ENCODE measurements around the gene AKAP9.
"Not testable (repeated sequence)": the region's sequence is repeated elsewhere in the genome, so short reads cannot be mapped to it uniquely, and the experiment has no call there.

Gene AKAP9

GRCh38 chr7:91944970-91945369 lies 4.3 kb downstream of the AKAP9 start:
- not testable (repeated sequence) for H3K27me3 ChIP-seq (replicated peaks in 2 of 5; ENCODE audit: control insufficient read depth in 4 of 5, insufficient read depth in 5 of 5, low read length in 4 of 5); H3K9me3 ChIP-seq (ENCODE audit: control extremely low read depth in 1 of 5, control insufficient read depth in 4 of 5, insufficient read depth in 2 of 5, low read depth in 1 of 5, low read length in 4 of 5); H3K4me3 ChIP-seq (ENCODE audit: control insufficient read depth in 1 of 7, extremely low read depth in 1 of 7, insufficient read depth in 4 of 7, low read depth in 2 of 7, low read length in 6 of 7); DNase-seq; H3K27ac ChIP-seq (ENCODE audit: insufficient read depth in 1 of 2, low read depth in 1 of 2, low read length in 2 of 2, poor library complexity in 1 of 2, severe bottlenecking in 2 of 2); H3K36me3 ChIP-seq (ENCODE audit: control insufficient read depth in 4 of 4, insufficient read depth in 4 of 4, low read length in 3 of 4)
- WGBS (ENCODE audit: insufficient coverage), result no CpG with 5 or more reads among the region's 5 CpGs
- ChIA-PET CTCF (interaction anchor here (2.3 kb wide), 1 partner anchor 13 kb away, joined by 8 read pairs; no protein-coding TSS in a partner anchor), POLR2A (interaction anchor here (0.6 kb wide), 1 partner anchor 419 kb away, joined by 8 read pairs; no protein-coding TSS in a partner anchor)
- H3K4me1 ChIP-seq (ENCODE audit: control extremely low read depth in 1 of 4, control insufficient read depth in 4 of 4, insufficient read depth in 4 of 4, low read length in 3 of 4), result peaks cover 11 to 30% (median 23%) of the 10 kb centered on the region in 4 experiments

- peak in 2 of 3 donors; percentile 53 to 56 for DNase-seq
- POLR2A ChIA-PET, result interaction anchor here (0.6 kb wide), 1 partner anchor 418 kb away, joined by 8 read pairs; no protein-coding TSS in a partner anchor
- Histone ChIP-seq H3K4me3 (ENCODE audit: control insufficient read depth in 1 of 7, extremely low read depth in 1 of 7, insufficient read depth in 4 of 7, low read depth in 2 of 7, low read length in 6 of 7) (no peak overlapping the region), H3K36me3 (ENCODE audit: control insufficient read depth in 4 of 4, insufficient read depth in 4 of 4, low read length in 3 of 4) (no peaks in the 10 kb centered on the region), H3K27ac (ENCODE audit: insufficient read depth in 1 of 2, low read depth in 1 of 2, low read length in 2 of 2, poor library complexity in 1 of 2, severe bottlenecking in 2 of 2) (no peak overlapping the region), H3K9me3 (ENCODE audit: control extremely low read depth in 1 of 5, control insufficient read depth in 4 of 5, insufficient read depth in 2 of 5, low read depth in 1 of 5, low read length in 4 of 5) (no peaks in the 10 kb centered on the region), H3K4me1 (ENCODE audit: control extremely low read depth in 1 of 4, control insufficient read depth in 4 of 4, insufficient read depth in 4 of 4, low read length in 3 of 4) (peaks cover 11 to 27% (median 22%) of the 10 kb centered on the region in 4 experiments), H3K27me3 (replicated peaks in 2 of 5; ENCODE audit: control insufficient read depth in 4 of 5, insufficient read depth in 5 of 5, low read length in 4 of 5) (no peaks in the 10 kb centered on the region)
- WGBS (ENCODE audit: insufficient coverage), result no CpG with 5 or more reads among the region's 2 CpGs
- CTCF ChIA-PET, result interaction anchor here (2.3 kb wide), 1 partner anchor 12 kb away, joined by 8 read pairs; no protein-coding TSS in a partner anchor
These were observed 4.8 kb downstream of the AKAP9 start for GRCh38 chr7:91945476-91945875.

- peaks cover 10 to 23% (median 21%) of the 10 kb centered on the region in 4 experiments for H3K4me1 ChIP-seq (ENCODE audit: control extremely low read depth in 1 of 4, control insufficient read depth in 4 of 4, insufficient read depth in 4 of 4, low read length in 3 of 4)
- H3K36me3 ChIP-seq (ENCODE audit: control insufficient read depth in 4 of 4, insufficient read depth in 4 of 4, low read length in 3 of 4), result no peaks in the 10 kb centered on the region
- H3K27me3 ChIP-seq (replicated peaks in 2 of 5; ENCODE audit: control insufficient read depth in 4 of 5, insufficient read depth in 5 of 5, low read length in 4 of 5), result no peaks in the 10 kb centered on the region
- H3K27ac ChIP-seq (ENCODE audit: insufficient read depth in 1 of 2, low read depth in 1 of 2, low read length in 2 of 2, poor library complexity in 1 of 2, severe bottlenecking in 2 of 2), result no peak overlapping the region
- whole genome bisulfite sequencing (ENCODE audit: insufficient coverage), result no CpG with 5 or more reads among the region's 3 CpGs
- H3K9me3 ChIP-seq (ENCODE audit: control extremely low read depth in 1 of 5, control insufficient read depth in 4 of 5, insufficient read depth in 2 of 5, low read depth in 1 of 5, low read length in 4 of 5), result no peaks in the 10 kb centered on the region
- H3K4me3 ChIP-seq (ENCODE audit: control insufficient read depth in 1 of 7, extremely low read depth in 1 of 7, insufficient read depth in 4 of 7, low read depth in 2 of 7, low read length in 6 of 7), result peak overlapping the region in 2 of 7 experiments; percentile 14 to 33
- peak; percentile 20 to 68 (median 53) for DNase-seq
- ChIA-PET POLR2A (no interaction called here), CTCF (interaction anchor here (0.6 to 2.3 kb wide), 3 partner anchors 11 to 577 kb away, joined by 3 to 8 read pairs (median 3); no protein-coding TSS in a partner anchor)
These were observed 5.9 kb downstream of the AKAP9 start for GRCh38 chr7:91946549-91946948.

- DNase-seq, result no peak
- WGBS (ENCODE audit: insufficient coverage), result no CpG with 5 or more reads among the region's 1 CpG
- no peaks in the 10 kb centered on the region for H3K27me3 ChIP-seq (replicated peaks in 2 of 5; ENCODE audit: control insufficient read depth in 4 of 5, insufficient read depth in 5 of 5, low read length in 4 of 5)
- CTCF ChIA-PET, result no interaction called here
- H3K9me3 ChIP-seq (ENCODE audit: control extremely low read depth in 1 of 5, control insufficient read depth in 4 of 5, insufficient read depth in 2 of 5, low read depth in 1 of 5, low read length in 4 of 5), result no peaks in the 10 kb centered on the region
- no peak overlapping the region for H3K4me3 ChIP-seq (ENCODE audit: control insufficient read depth in 1 of 7, extremely low read depth in 1 of 7, insufficient read depth in 4 of 7, low read depth in 2 of 7, low read length in 6 of 7)
- H3K4me1 ChIP-seq (ENCODE audit: control extremely low read depth in 1 of 4, control insufficient read depth in 4 of 4, insufficient read depth in 4 of 4, low read length in 3 of 4), result peaks cover 0 to 13% (median 10%) of the 10 kb centered on the region in 4 experiments
- H3K27ac ChIP-seq (ENCODE audit: insufficient read depth in 1 of 2, low read depth in 1 of 2, low read length in 2 of 2, poor library complexity in 1 of 2, severe bottlenecking in 2 of 2), result no peak overlapping the region
- POLR2A ChIA-PET, result no interaction called here
- peaks cover 0 to 3% (median 0%) of the 10 kb centered on the region in 4 experiments for H3K36me3 ChIP-seq (ENCODE audit: control insufficient read depth in 4 of 4, insufficient read depth in 4 of 4, low read length in 3 of 4)
These were observed 7.3 kb downstream of the AKAP9 start for GRCh38 chr7:91947948-91948347.

DNA sequence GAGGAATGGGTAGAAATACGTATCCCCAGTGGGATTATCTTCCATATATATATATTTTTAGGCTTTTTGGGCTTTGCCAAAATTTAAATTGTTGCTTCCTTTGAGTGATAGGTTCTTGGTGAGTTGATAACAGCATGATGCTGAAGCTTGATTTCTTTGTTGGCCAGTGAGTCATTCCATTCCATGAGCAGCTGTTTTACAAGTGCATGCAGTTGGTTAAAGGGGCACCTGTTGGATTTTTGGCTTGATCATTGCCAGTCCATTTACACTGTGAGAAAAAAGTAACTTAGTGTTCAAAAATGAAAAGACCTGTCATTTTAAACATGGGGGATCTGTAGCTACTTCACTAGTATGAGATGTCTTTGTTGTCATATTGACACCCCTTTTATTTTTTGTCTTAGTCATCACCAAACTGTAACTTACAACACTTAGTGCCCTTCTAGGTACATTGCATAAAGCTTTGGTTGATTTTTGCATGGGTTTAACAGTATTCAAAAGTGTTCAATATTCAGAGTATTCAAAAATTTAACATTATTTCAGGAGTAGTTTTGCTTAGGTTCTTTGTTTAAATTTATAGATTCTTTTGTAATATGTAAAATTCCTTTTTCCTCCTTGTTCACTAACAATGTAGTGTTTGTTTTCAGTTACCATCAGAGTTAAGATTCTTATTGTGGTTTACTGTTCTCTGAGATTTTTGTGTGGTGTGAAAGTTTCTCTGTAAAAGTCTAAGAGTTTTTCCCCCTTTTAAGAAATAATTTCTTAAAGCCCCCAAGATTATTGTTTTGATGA lies 8.8 kb downstream of the AKAP9 start:
- peaks cover 0 to 3% (median 0%) of the 10 kb centered on the region in 4 experiments for H3K36me3 ChIP-seq (ENCODE audit: control insufficient read depth in 4 of 4, insufficient read depth in 4 of 4, low read length in 3 of 4)
- H3K27ac ChIP-seq (ENCODE audit: insufficient read depth in 1 of 2, low read depth in 1 of 2, low read length in 2 of 2, poor library complexity in 1 of 2, severe bottlenecking in 2 of 2), result no peak overlapping the region
- CTCF ChIA-PET, result no interaction called here
- H3K9me3 ChIP-seq (ENCODE audit: control extremely low read depth in 1 of 5, control insufficient read depth in 4 of 5, insufficient read depth in 2 of 5, low read depth in 1 of 5, low read length in 4 of 5), result no peaks in the 10 kb centered on the region
- H3K4me3 ChIP-seq (ENCODE audit: control insufficient read depth in 1 of 7, extremely low read depth in 1 of 7, insufficient read depth in 4 of 7, low read depth in 2 of 7, low read length in 6 of 7), result no peak overlapping the region
- WGBS (ENCODE audit: insufficient coverage), result no CpG with 5 or more reads among the region's 1 CpG
- peak in 2 of 3 donors; percentile 28 to 57 for DNase-seq
- H3K4me1 ChIP-seq (ENCODE audit: control extremely low read depth in 1 of 4, control insufficient read depth in 4 of 4, insufficient read depth in 4 of 4, low read length in 3 of 4), result peaks cover 0 to 13% (median 9%) of the 10 kb centered on the region in 4 experiments
- H3K27me3 ChIP-seq (replicated peaks in 2 of 5; ENCODE audit: control insufficient read depth in 4 of 5, insufficient read depth in 5 of 5, low read length in 4 of 5), result no peaks in the 10 kb centered on the region
- POLR2A ChIA-PET, result no interaction called here

DNA sequence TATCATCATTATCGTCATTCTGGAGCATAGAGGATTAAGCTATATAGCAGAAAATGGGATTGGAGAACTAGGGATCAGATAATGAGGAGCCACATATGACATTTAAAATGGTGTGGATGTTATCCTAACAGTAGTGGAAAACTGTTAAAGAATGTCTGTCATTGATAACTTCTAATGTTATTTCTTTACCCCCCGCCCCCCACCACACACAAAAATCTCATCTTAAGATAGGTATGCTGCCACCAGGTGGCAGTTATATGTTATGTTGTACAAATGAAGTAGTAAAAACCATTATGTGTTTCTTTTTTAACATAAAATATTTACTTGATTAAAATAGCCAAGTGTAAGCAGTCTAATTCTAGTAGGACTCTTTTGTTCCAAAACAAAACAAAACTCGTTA lies 13.0 kb downstream of the AKAP9 start:
- H3K27ac ChIP-seq (ENCODE audit: insufficient read depth in 1 of 2, low read depth in 1 of 2, low read length in 2 of 2, poor library complexity in 1 of 2, severe bottlenecking in 2 of 2), result no peak overlapping the region
- peaks cover 0 to 3% (median 0%) of the 10 kb centered on the region in 5 experiments for H3K9me3 ChIP-seq (ENCODE audit: control extremely low read depth in 1 of 5, control insufficient read depth in 4 of 5, insufficient read depth in 2 of 5, low read depth in 1 of 5, low read length in 4 of 5)
- no peak overlapping the region for H3K4me3 ChIP-seq (ENCODE audit: control insufficient read depth in 1 of 7, extremely low read depth in 1 of 7, insufficient read depth in 4 of 7, low read depth in 2 of 7, low read length in 6 of 7)
- peak in 2 of 3 donors; percentile 18 to 28 for DNase-seq
- no peaks in the 10 kb centered on the region for H3K27me3 ChIP-seq (replicated peaks in 2 of 5; ENCODE audit: control insufficient read depth in 4 of 5, insufficient read depth in 5 of 5, low read length in 4 of 5)
- H3K36me3 ChIP-seq (ENCODE audit: control insufficient read depth in 4 of 4, insufficient read depth in 4 of 4, low read length in 3 of 4), result peaks cover 0 to 7% (median 5%) of the 10 kb centered on the region in 4 experiments
- H3K4me1 ChIP-seq (ENCODE audit: control extremely low read depth in 1 of 4, control insufficient read depth in 4 of 4, insufficient read depth in 4 of 4, low read length in 3 of 4), result peaks cover 0 to 3% (median 0%) of the 10 kb centered on the region in 4 experiments
- ChIA-PET CTCF (no interaction called here), POLR2A (interaction anchor here (0.7 kb wide), 1 partner anchor 62 kb away, joined by 3 read pairs; no protein-coding TSS in a partner anchor)
- WGBS (ENCODE audit: insufficient coverage), result no CpG with 5 or more reads among the region's 3 CpGs

- DNase-seq; H3K27ac ChIP-seq (ENCODE audit: insufficient read depth in 1 of 2, low read depth in 1 of 2, low read length in 2 of 2, poor library complexity in 1 of 2, severe bottlenecking in 2 of 2); H3K4me3 ChIP-seq (ENCODE audit: control insufficient read depth in 1 of 7, extremely low read depth in 1 of 7, insufficient read depth in 4 of 7, low read depth in 2 of 7, low read length in 6 of 7); H3K4me1 ChIP-seq (ENCODE audit: control extremely low read depth in 1 of 4, control insufficient read depth in 4 of 4, insufficient read depth in 4 of 4, low read length in 3 of 4); H3K9me3 ChIP-seq (ENCODE audit: control extremely low read depth in 1 of 5, control insufficient read depth in 4 of 5, insufficient read depth in 2 of 5, low read depth in 1 of 5, low read length in 4 of 5); POLR2A ChIA-PET; H3K36me3 ChIP-seq (ENCODE audit: control insufficient read depth in 4 of 4, insufficient read depth in 4 of 4, low read length in 3 of 4); H3K27me3 ChIP-seq (replicated peaks in 2 of 5; ENCODE audit: control insufficient read depth in 4 of 5, insufficient read depth in 5 of 5, low read length in 4 of 5): not testable (repeated sequence)
- WGBS (ENCODE audit: insufficient coverage), result no CpG with 5 or more reads among the region's 2 CpGs
- CTCF ChIA-PET, result interaction anchor here (0.9 to 2.3 kb wide), 2 partner anchors 10 to 168 kb away, joined by 3 to 8 read pairs; no protein-coding TSS in a partner anchor
These were observed 15.8 kb downstream of the AKAP9 start for GRCh38 chr7:91956464-91956863.
